GM12878 (cell line): ENCODE data around the gene EDC4.

Experiments used
- KDM1A ChIP-seq: fragments of 200-600 bp; sonication (generic); IDR thresholded peaks from 2 replicates; pipeline ENCODE4 v1.6.1; 2016; ENCODE audit warnings: borderline replicate concordance
- SRF ChIP-seq, 2 experiments: IDR thresholded peaks; 2 replicates each; pipeline ENCODE4 v1.6.1; 2011; ENCODE audit warnings: low read depth in 2 of 2, low read length in 2 of 2, mild to moderate bottlenecking in 1 of 2, moderate library complexity in 1 of 2
- TF ChIP-seq, protein P1 (sequence below): fragments of 450-650 bp; formaldehyde crosslinking; IDR thresholded peaks from 2 replicates; pipeline ENCODE4 v1.5.0; 2022; ENCODE audit warnings: mild to moderate bottlenecking, missing genetic modification characterization
- TF ChIP-seq, protein P2 (sequence below), 3 experiments: IDR thresholded peaks in 2 of 3; conservative IDR thresholded peaks in 1 of 3; 2 replicates each; pipeline ENCODE4 v1.5.1; 2011; ENCODE audit warnings: low read depth in 3 of 3, low read length in 3 of 3, mild to moderate bottlenecking in 3 of 3, control low read depth in 2 of 3, moderate library complexity in 2 of 3, inconsistent platforms in 1 of 3, mixed read lengths in 1 of 3; ENCODE audit not compliant: control insufficient read depth in 2 of 3, insufficient read depth in 1 of 3; ENCODE audit errors: extremely low read depth in 1 of 3

DNA sequence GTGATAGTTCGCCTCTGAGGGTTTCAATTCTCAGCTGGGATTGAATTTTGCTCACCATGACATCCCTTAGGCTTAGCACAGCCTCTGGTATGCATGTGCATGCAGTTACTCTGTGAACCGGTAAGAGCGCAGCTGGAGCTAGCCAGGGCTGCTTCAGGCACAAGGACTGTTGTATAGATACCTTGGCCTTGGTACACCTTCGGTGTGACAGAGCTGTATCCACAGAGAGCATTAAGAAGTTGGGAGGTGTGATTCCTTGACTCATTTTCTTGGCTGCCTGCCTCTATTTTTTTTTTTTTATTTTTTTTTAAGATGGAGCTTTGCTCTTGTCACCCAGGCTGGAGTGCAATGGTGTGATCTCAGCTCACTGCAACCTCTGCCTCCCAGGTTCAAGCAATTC is 28.4 kb upstream of the EDC4 start:
- TF ChIP-seq, protein P1, sequence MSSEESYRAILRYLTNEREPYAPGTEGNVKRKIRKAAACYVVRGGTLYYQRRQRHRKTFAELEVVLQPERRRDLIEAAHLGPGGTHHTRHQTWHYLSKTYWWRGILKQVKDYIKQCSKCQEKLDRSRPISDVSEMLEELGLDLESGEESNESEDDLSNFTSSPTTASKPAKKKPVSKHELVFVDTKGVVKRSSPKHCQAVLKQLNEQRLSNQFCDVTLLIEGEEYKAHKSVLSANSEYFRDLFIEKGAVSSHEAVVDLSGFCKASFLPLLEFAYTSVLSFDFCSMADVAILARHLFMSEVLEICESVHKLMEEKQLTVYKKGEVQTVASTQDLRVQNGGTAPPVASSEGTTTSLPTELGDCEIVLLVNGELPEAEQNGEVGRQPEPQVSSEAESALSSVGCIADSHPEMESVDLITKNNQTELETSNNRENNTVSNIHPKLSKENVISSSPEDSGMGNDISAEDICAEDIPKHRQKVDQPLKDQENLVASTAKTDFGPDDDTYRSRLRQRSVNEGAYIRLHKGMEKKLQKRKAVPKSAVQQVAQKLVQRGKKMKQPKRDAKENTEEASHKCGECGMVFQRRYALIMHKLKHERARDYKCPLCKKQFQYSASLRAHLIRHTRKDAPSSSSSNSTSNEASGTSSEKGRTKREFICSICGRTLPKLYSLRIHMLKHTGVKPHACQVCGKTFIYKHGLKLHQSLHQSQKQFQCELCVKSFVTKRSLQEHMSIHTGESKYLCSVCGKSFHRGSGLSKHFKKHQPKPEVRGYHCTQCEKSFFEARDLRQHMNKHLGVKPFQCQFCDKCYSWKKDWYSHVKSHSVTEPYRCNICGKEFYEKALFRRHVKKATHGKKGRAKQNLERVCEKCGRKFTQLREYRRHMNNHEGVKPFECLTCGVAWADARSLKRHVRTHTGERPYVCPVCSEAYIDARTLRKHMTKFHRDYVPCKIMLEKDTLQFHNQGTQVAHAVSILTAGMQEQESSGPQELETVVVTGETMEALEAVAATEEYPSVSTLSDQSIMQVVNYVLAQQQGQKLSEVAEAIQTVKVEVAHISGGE (CRISPR knock-in tag), result no peak
- TF ChIP-seq KDM1A, result no peak
- no peak for TF ChIP-seq SRF (IDR thresholded peaks at IDR 0.05; ENCODE audit: low read depth in 2 of 2, low read length in 2 of 2)
- TF ChIP-seq, protein P2, sequence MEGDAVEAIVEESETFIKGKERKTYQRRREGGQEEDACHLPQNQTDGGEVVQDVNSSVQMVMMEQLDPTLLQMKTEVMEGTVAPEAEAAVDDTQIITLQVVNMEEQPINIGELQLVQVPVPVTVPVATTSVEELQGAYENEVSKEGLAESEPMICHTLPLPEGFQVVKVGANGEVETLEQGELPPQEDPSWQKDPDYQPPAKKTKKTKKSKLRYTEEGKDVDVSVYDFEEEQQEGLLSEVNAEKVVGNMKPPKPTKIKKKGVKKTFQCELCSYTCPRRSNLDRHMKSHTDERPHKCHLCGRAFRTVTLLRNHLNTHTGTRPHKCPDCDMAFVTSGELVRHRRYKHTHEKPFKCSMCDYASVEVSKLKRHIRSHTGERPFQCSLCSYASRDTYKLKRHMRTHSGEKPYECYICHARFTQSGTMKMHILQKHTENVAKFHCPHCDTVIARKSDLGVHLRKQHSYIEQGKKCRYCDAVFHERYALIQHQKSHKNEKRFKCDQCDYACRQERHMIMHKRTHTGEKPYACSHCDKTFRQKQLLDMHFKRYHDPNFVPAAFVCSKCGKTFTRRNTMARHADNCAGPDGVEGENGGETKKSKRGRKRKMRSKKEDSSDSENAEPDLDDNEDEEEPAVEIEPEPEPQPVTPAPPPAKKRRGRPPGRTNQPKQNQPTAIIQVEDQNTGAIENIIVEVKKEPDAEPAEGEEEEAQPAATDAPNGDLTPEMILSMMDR (IDR thresholded peaks at IDR 0.05 in 2 of 3, conservative IDR thresholded peaks at IDR 0.05 in 1 of 3; ENCODE audit: control insufficient read depth in 2 of 3, extremely low read depth in 1 of 3, insufficient read depth in 1 of 3, low read depth in 3 of 3, low read length in 3 of 3), result no peak
